ENCODE results near the gene ALDH3B2. TPM values are rescaled to one million over a fixed set of nuclear protein-coding genes. Genes with fewer than 3 reads are reported as not detected.

ALDH3B2 gene
- total RNA-seq, 3 donors from 2014 or later, result 0.29 to 0.48 TPM; not detected in 1

GRCh38 chr11:67645521-67646461 lies 28.6 kb downstream of the ALDH3B2 start:
- Histone ChIP-seq H3K4me3 (no peak overlapping the region), H3K36me3 (ENCODE audit: low read depth) (no peaks in the 10 kb centered on the region), H3K4me1 (ENCODE audit: low read depth) (peaks cover 14% of the 10 kb centered on the region), H3K9me3 (no peaks in the 10 kb centered on the region)
- intact Hi-C loops (cut with DNase I, micrococcal nuclease), result no loop called here
- no peak for TF ChIP-seq CTCF (IDR thresholded peaks at IDR 0.05)
- DNase-seq (peak in 2 of 3 donors; percentile 27 to 54), ATAC-seq (no peak)

GRCh38 chr11:67644472-67645418 lies 29.7 kb downstream of the ALDH3B2 start:
- peak in 1 of 3 donors; percentile 53 for DNase-seq
- intact Hi-C loops (cut with DNase I, micrococcal nuclease), result no loop called here
- Histone ChIP-seq H3K4me1 (ENCODE audit: low read depth) (peaks cover 9% of the 10 kb centered on the region), H3K9me3 (no peaks in the 10 kb centered on the region), H3K4me3 (no peak overlapping the region), H3K36me3 (ENCODE audit: low read depth) (no peaks in the 10 kb centered on the region)
- TF ChIP-seq CTCF (IDR thresholded peaks at IDR 0.05), result no peak
- no peak for ATAC-seq

GRCh38 chr11:67644042-67644441 lies 30.4 kb downstream of the ALDH3B2 start:
- TF ChIP-seq CTCF (IDR thresholded peaks at IDR 0.05), result no peak
- H3K9me3 ChIP-seq, result no peaks in the 10 kb centered on the region
- H3K4me1 ChIP-seq (ENCODE audit: low read depth), result peaks cover 9% of the 10 kb centered on the region
- DNase-seq (no peak), ATAC-seq (no peak)
- no peaks in the 10 kb centered on the region for H3K36me3 ChIP-seq (ENCODE audit: low read depth)
- no peak overlapping the region for H3K4me3 ChIP-seq
- intact Hi-C loops (cut with DNase I, micrococcal nuclease), result no loop called here

- no peak for ATAC-seq
- H3K36me3 ChIP-seq (ENCODE audit: low read depth), result no peaks in the 10 kb centered on the region
- peaks cover 9% of the 10 kb centered on the region for H3K4me1 ChIP-seq (ENCODE audit: low read depth)
- no peaks in the 10 kb centered on the region for H3K9me3 ChIP-seq
- DNase-seq, result peak in 1 of 3 donors; percentile 26
- TF ChIP-seq CTCF (IDR thresholded peaks at IDR 0.05), result no peak
- no peak overlapping the region for H3K4me3 ChIP-seq
- intact Hi-C loops (cut with DNase I, micrococcal nuclease), result no loop called here
Observed at GRCh38 chr11:67642173-67643120, 32.0 kb downstream of the ALDH3B2 start.

Data from mucosa of descending colon (tissue), 3 donors.